Caco-2 (cell line): ENCODE data around the gene FSIP2. TPM values are rescaled to one million over a fixed set of nuclear protein-coding genes. Genes with fewer than 3 reads are reported as not detected.

Experiments used
- BruUV-seq: library from RNA; stranded (reverse); fragments of 400-500 nt; replicated peaks from 2 replicates; lab custom pipeline; 2021; lab: Mats Ljungman, UMichigan
- CTCF ChIA-PET: fragments of 300-600 bp; sonication (Branson Sonifier 250); formaldehyde crosslinking; loops from one replicate; lab custom pipeline; 2022; ENCODE audit warnings: antibody characterized with exemption; lab: Charles Lee
- POLR2A ChIA-PET: fragments of 300-600 bp; sonication (Branson Sonifier 250); formaldehyde crosslinking; loops from one replicate; lab custom pipeline; 2022; ENCODE audit warnings: antibody characterized with exemption; lab: Charles Lee
- DNase-seq, 2 experiments: peaks; one replicate each; pipeline versions ENCODE4 v3.0.0 to v3.0.0-alpha.2; 2020 to 2022
- H3K27me3 ChIP-seq: replicated peaks from 2 replicates; pipeline ENCODE4 v1.6.0; 2011; ENCODE audit warnings: low read length; ENCODE audit not compliant: control insufficient read depth, insufficient read depth
- H3K36me3 ChIP-seq: 2 replicates; pipeline ENCODE4 v1.5.1; 2011; ENCODE audit warnings: low read length; ENCODE audit not compliant: control insufficient read depth, insufficient read depth
- H3K4me1 ChIP-seq: fragments of 250-450 bp; sonication (Bioruptor Pico); 2 replicates; pipeline ENCODE4 v1.5.1; 2020; ENCODE audit warnings: mild to moderate bottlenecking
- H3K4me3 ChIP-seq: 2 replicates; pipeline ENCODE4 v1.5.1; 2011; ENCODE audit warnings: low read depth, mild to moderate bottlenecking, control low read depth, low read length
- H3K9me3 ChIP-seq: fragments of 250-450 bp; sonication (Bioruptor Pico); 2 replicates; pipeline ENCODE4 v1.5.1; 2020; ENCODE audit warnings: mild to moderate bottlenecking, moderate library complexity
- H3K27ac Mint-ChIP-seq: one replicate; pipeline ENCODE4 v1.8.0; 2022; ENCODE audit warnings: mixed read lengths; ENCODE audit not compliant: unreplicated experiment
- H3K27me3 Mint-ChIP-seq: one replicate; pipeline ENCODE4 v1.8.0; 2022; ENCODE audit warnings: mixed read lengths; ENCODE audit not compliant: insufficient read depth, unreplicated experiment
- H3K36me3 Mint-ChIP-seq: one replicate; pipeline ENCODE4 v1.8.0; 2022; ENCODE audit warnings: mild to moderate bottlenecking, mixed read lengths; ENCODE audit not compliant: insufficient read depth, unreplicated experiment
- H3K4me1 Mint-ChIP-seq: one replicate; pipeline ENCODE4 v1.8.0; 2022; ENCODE audit warnings: low read depth, mixed read lengths; ENCODE audit not compliant: unreplicated experiment
- H3K4me3 Mint-ChIP-seq: one replicate; pipeline ENCODE4 v1.8.0; 2022; ENCODE audit warnings: mild to moderate bottlenecking, moderate library complexity, mixed read lengths; ENCODE audit not compliant: unreplicated experiment
- H3K9me3 Mint-ChIP-seq: one replicate; pipeline ENCODE4 v1.8.0; 2022; ENCODE audit warnings: mixed read lengths; ENCODE audit not compliant: unreplicated experiment
- CTCF ChIP-seq, 2 experiments: fragments of 200-600 bp in 1 of 2; IDR thresholded peaks; 1 replicate in 1 of 2; 2 replicates in 1 of 2; pipeline versions ENCODE4 v1.5.1 to v1.8.0; 2011 to 2022; ENCODE audit warnings: antibody characterized with exemption in 1 of 2, control low read depth in 1 of 2, inconsistent platforms in 1 of 2, low read depth in 1 of 2, low read length in 1 of 2, mild to moderate bottlenecking in 1 of 2, moderate library complexity in 1 of 2; ENCODE audit not compliant: insufficient read depth in 1 of 2, severe bottlenecking in 1 of 2, unreplicated experiment in 1 of 2
- intact Hi-C: fragments of 100-400 bp; cut with micrococcal nuclease; formaldehyde crosslinking; loops from one replicate; pipeline ENCODE4 v1.10.0; 2022; ENCODE audit not compliant: unreplicated experiment
- total RNA-seq: library from RNA; stranded (reverse); gene quantifications from 2 replicates; pipeline ENCODE4 v1.2.3, GENCODE V29; 2022

The FSIP2 gene
- total RNA-seq, 1 experiment from 2014 or later = 0.09 TPM

GRCh38 chr2:185802926-185803325, 64.3 kb downstream of the FSIP2 start:
- ChIA-PET CTCF (no interaction called here), POLR2A (no interaction called here)
- no peaks in the 10 kb centered on the region for H3K27me3 ChIP-seq
- Mint-ChIP-seq H3K27me3 (no peaks in the 10 kb centered on the region), H3K4me3 (no peak overlapping the region), H3K36me3 (no peaks in the 10 kb centered on the region), H3K9me3 (no peaks in the 10 kb centered on the region), H3K27ac (no peak overlapping the region), H3K4me1 (no peaks in the 10 kb centered on the region)
- TF ChIP-seq CTCF (IDR thresholded peaks at IDR 0.05; ENCODE audit: insufficient read depth in 1 of 2, low read depth in 1 of 2, low read length in 1 of 2, severe bottlenecking in 1 of 2, unreplicated experiment in 1 of 2) = no peak
- intact Hi-C loops = no loop called here
- H3K9me3 ChIP-seq = no peaks in the 10 kb centered on the region
- no peak for DNase-seq
- no TSS peak for BruUV-seq
- no peaks in the 10 kb centered on the region for H3K36me3 ChIP-seq
- H3K4me1 ChIP-seq = no peaks in the 10 kb centered on the region
- H3K4me3 ChIP-seq = no peak overlapping the region

- no peaks in the 10 kb centered on the region for H3K4me1 ChIP-seq
- DNase-seq = no peak
- H3K4me3 Mint-ChIP-seq = no peak overlapping the region
- no peak for TF ChIP-seq CTCF (IDR thresholded peaks at IDR 0.05; ENCODE audit: insufficient read depth in 1 of 2, low read depth in 1 of 2, low read length in 1 of 2, severe bottlenecking in 1 of 2, unreplicated experiment in 1 of 2)
- no peaks in the 10 kb centered on the region for H3K27me3 Mint-ChIP-seq
- H3K9me3 Mint-ChIP-seq = no peaks in the 10 kb centered on the region
- no peaks in the 10 kb centered on the region for H3K36me3 Mint-ChIP-seq
- H3K4me1 Mint-ChIP-seq = no peaks in the 10 kb centered on the region
- POLR2A ChIA-PET = no interaction called here
- H3K36me3 ChIP-seq = no peaks in the 10 kb centered on the region
- H3K4me3 ChIP-seq = no peak overlapping the region
- no peaks in the 10 kb centered on the region for H3K9me3 ChIP-seq
- intact Hi-C loops = no loop called here
- BruUV-seq = no TSS peak
- H3K27ac Mint-ChIP-seq = no peak overlapping the region
- no peaks in the 10 kb centered on the region for H3K27me3 ChIP-seq
- CTCF ChIA-PET = no interaction called here
Observed at GRCh38 chr2:185806783-185807182, 68.2 kb downstream of the FSIP2 start.

- Mint-ChIP-seq H3K4me3 (no peak overlapping the region), H3K27ac (no peak overlapping the region), H3K4me1 (no peaks in the 10 kb centered on the region), H3K27me3 (no peaks in the 10 kb centered on the region), H3K36me3 (no peaks in the 10 kb centered on the region), H3K9me3 (no peaks in the 10 kb centered on the region)
- no peak for DNase-seq
- ChIA-PET POLR2A (no interaction called here), CTCF (no interaction called here)
- no peaks in the 10 kb centered on the region for H3K9me3 ChIP-seq
- no TSS peak for BruUV-seq
- no peaks in the 10 kb centered on the region for H3K27me3 ChIP-seq
- no peaks in the 10 kb centered on the region for H3K4me1 ChIP-seq
- no peak overlapping the region for H3K4me3 ChIP-seq
- intact Hi-C loops = no loop called here
- H3K36me3 ChIP-seq = no peaks in the 10 kb centered on the region
- no peak for TF ChIP-seq CTCF (IDR thresholded peaks at IDR 0.05; ENCODE audit: insufficient read depth in 1 of 2, low read depth in 1 of 2, low read length in 1 of 2, severe bottlenecking in 1 of 2, unreplicated experiment in 1 of 2)
Observed at GRCh38 chr2:185807351-185807750, 68.7 kb downstream of the FSIP2 start.
